Measurements from ENCODE around the gene RDH8. TPM values are rescaled to one million over a fixed set of nuclear protein-coding genes. Genes with fewer than 3 reads are reported as not detected.
"Not testable (repeated sequence)": the region's sequence is repeated elsewhere in the genome, so short reads cannot be mapped to it uniquely, and the experiment has no call there.

Gene RDH8
- total RNA-seq, 1 experiment from 2014 or later: not detected

DNA sequence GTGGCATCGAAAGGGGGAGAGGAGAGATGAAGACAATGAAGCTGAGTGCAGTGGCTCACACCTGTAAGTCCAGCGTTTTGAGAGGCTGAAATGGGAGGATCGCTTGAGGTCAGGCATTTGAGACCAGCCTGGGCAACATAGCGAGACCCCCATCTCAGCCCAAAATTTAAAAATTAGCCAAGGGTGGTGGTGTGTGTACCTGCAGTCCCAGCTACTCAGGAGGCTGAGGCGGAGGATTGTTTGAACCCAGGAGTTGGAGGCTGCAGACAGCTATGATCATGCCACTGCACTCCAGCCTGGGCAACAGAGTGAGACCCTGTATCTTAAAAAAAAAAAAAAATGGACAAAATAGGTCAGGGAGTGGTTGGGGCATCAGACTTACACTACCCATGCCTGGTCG lies 7.6 kb downstream of the RDH8 start:
- intact Hi-C loops (cut with micrococcal nuclease; ENCODE audit: unreplicated experiment): no loop called here
- Histone ChIP-seq H3K27ac (ENCODE audit: low read depth, low read length, poor library complexity, severe bottlenecking) (no peak overlapping the region), H3K4me1 (ENCODE audit: insufficient read depth, low read length, poor library complexity, severe bottlenecking) (no peaks in the 10 kb centered on the region), H3K4me3 (ENCODE audit: low read depth, low read length, poor library complexity, severe bottlenecking) (no peak overlapping the region), H3K27me3 (replicated peaks; ENCODE audit: insufficient read depth, low read depth, low read length, poor library complexity) (no peaks in the 10 kb centered on the region), H3K36me3 (ENCODE audit: insufficient read depth, low read length, poor library complexity, severe bottlenecking) (no peaks in the 10 kb centered on the region), H3K9me3 (ENCODE audit: low read depth, low read length, poor library complexity, severe bottlenecking) (no peaks in the 10 kb centered on the region)
- CTCF ChIA-PET: interaction anchor here (1.1 kb wide), 1 partner anchor 75 kb away, joined by 3 read pairs; no protein-coding TSS in a partner anchor
- no TSS peak for BruUV-seq (replicated peaks)
- TF ChIP-seq, protein P1, sequence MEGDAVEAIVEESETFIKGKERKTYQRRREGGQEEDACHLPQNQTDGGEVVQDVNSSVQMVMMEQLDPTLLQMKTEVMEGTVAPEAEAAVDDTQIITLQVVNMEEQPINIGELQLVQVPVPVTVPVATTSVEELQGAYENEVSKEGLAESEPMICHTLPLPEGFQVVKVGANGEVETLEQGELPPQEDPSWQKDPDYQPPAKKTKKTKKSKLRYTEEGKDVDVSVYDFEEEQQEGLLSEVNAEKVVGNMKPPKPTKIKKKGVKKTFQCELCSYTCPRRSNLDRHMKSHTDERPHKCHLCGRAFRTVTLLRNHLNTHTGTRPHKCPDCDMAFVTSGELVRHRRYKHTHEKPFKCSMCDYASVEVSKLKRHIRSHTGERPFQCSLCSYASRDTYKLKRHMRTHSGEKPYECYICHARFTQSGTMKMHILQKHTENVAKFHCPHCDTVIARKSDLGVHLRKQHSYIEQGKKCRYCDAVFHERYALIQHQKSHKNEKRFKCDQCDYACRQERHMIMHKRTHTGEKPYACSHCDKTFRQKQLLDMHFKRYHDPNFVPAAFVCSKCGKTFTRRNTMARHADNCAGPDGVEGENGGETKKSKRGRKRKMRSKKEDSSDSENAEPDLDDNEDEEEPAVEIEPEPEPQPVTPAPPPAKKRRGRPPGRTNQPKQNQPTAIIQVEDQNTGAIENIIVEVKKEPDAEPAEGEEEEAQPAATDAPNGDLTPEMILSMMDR (conservative IDR thresholded peaks at IDR 0.05; ENCODE audit: low read depth, low read length): no peak
- no peak for TF ChIP-seq EZH2 (IDR thresholded peaks at IDR 0.05; ENCODE audit: borderline replicate concordance, low read depth, low read length, poor library complexity, severe bottlenecking)
- no peak for DNase-seq (ENCODE audit: low spot score)
- POLR2A ChIA-PET (ENCODE audit: low non-redundant PET): no interaction called here

DNA sequence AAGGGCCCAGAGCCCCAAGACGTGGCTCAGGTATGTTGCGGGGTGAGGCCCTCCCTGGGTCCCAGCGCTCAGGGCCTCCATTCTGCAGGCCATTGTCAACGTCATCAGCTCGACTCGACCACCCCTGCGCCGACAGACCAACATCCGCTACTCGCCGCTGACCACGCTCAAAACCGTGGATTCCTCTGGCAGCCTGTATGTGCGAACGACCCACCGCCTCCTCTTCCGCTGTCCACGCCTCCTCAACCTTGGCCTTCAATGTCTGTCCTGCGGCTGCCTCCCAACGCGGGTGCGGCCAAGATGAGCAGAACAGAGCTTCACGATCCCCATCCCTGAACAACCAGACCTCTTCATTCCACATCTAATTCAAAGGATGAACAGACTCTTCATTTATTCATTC lies 8.2 kb downstream of the RDH8 start:
- ChIA-PET POLR2A (ENCODE audit: low non-redundant PET) (no interaction called here), CTCF (interaction anchor here (1.1 kb wide), 1 partner anchor 75 kb away, joined by 3 read pairs; no protein-coding TSS in a partner anchor)
- Histone ChIP-seq H3K9me3 (ENCODE audit: low read depth, low read length, poor library complexity, severe bottlenecking) (no peaks in the 10 kb centered on the region), H3K27me3 (replicated peaks; ENCODE audit: insufficient read depth, low read depth, low read length, poor library complexity) (no peaks in the 10 kb centered on the region), H3K4me3 (ENCODE audit: low read depth, low read length, poor library complexity, severe bottlenecking) (no peak overlapping the region), H3K27ac (ENCODE audit: low read depth, low read length, poor library complexity, severe bottlenecking) (no peak overlapping the region), H3K4me1 (ENCODE audit: insufficient read depth, low read length, poor library complexity, severe bottlenecking) (no peaks in the 10 kb centered on the region), H3K36me3 (ENCODE audit: insufficient read depth, low read length, poor library complexity, severe bottlenecking) (no peaks in the 10 kb centered on the region)
- BruUV-seq (replicated peaks): no TSS peak
- DNase-seq (ENCODE audit: low spot score): no peak
- intact Hi-C loops (cut with micrococcal nuclease; ENCODE audit: unreplicated experiment): no loop called here
- TF ChIP-seq, protein P1 (conservative IDR thresholded peaks at IDR 0.05; ENCODE audit: low read depth, low read length): no peak
- TF ChIP-seq EZH2 (IDR thresholded peaks at IDR 0.05; ENCODE audit: borderline replicate concordance, low read depth, low read length, poor library complexity, severe bottlenecking): no peak

DNA sequence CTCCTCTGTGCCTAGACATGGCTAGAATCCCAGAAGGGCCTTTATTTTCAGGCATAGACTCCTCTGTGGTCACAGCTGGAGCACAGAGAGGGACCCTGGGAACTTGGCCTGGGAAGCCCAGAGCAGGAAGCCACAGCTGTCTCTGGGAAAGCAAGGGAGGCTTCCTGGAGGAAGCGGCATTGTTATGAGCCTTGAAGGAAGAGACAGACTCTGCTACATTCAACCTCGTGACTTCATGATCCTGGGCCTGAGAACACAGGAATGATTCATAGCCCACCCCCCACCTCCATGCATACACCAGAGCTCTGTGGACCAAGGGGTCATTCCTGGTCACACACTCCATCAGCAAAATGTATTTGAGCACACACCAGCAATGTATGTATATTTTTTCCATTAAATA lies 8.6 kb downstream of the RDH8 start:
- Histone ChIP-seq H3K4me1 (ENCODE audit: insufficient read depth, low read length, poor library complexity, severe bottlenecking) (no peaks in the 10 kb centered on the region), H3K36me3 (ENCODE audit: insufficient read depth, low read length, poor library complexity, severe bottlenecking) (no peaks in the 10 kb centered on the region), H3K27ac (ENCODE audit: low read depth, low read length, poor library complexity, severe bottlenecking) (no peak overlapping the region), H3K9me3 (ENCODE audit: low read depth, low read length, poor library complexity, severe bottlenecking) (no peaks in the 10 kb centered on the region), H3K4me3 (ENCODE audit: low read depth, low read length, poor library complexity, severe bottlenecking) (no peak overlapping the region), H3K27me3 (replicated peaks; ENCODE audit: insufficient read depth, low read depth, low read length, poor library complexity) (no peaks in the 10 kb centered on the region)
- TF ChIP-seq, protein P1 (conservative IDR thresholded peaks at IDR 0.05; ENCODE audit: low read depth, low read length): no peak
- TF ChIP-seq EZH2 (IDR thresholded peaks at IDR 0.05; ENCODE audit: borderline replicate concordance, low read depth, low read length, poor library complexity, severe bottlenecking): no peak
- DNase-seq (ENCODE audit: low spot score): no peak
- no TSS peak for BruUV-seq (replicated peaks)
- CTCF ChIA-PET: interaction anchor here (1.1 kb wide), 1 partner anchor 74 kb away, joined by 3 read pairs; no protein-coding TSS in a partner anchor
- intact Hi-C loops (cut with micrococcal nuclease; ENCODE audit: unreplicated experiment): no loop called here
- POLR2A ChIA-PET (ENCODE audit: low non-redundant PET): no interaction called here

DNA sequence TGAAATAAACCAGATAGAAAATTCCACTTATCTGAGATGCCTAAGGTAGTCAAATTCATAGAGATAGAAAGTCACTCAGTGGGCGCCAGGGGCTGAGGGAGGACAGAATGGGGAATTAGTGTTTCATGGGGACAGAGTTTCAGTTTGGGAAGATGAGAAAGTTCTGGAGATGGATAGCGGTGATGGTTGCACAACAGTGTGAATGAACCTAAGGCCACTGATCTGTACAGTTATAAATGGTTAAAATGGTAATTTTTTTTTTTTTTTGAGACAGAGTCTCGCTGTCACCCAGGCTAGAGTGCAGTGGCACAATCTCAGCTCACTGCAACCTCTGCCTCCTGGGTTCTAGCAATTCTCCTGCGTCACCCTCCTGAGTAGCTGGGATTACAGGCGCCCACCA lies 9.8 kb downstream of the RDH8 start:
- H3K4me3 ChIP-seq (ENCODE audit: low read depth, low read length, poor library complexity, severe bottlenecking); DNase-seq (ENCODE audit: low spot score); intact Hi-C loops (cut with micrococcal nuclease; ENCODE audit: unreplicated experiment); H3K36me3 ChIP-seq (ENCODE audit: insufficient read depth, low read length, poor library complexity, severe bottlenecking); H3K27ac ChIP-seq (ENCODE audit: low read depth, low read length, poor library complexity, severe bottlenecking); H3K4me1 ChIP-seq (ENCODE audit: insufficient read depth, low read length, poor library complexity, severe bottlenecking); CTCF ChIA-PET; H3K27me3 ChIP-seq (replicated peaks; ENCODE audit: insufficient read depth, low read depth, low read length, poor library complexity); H3K9me3 ChIP-seq (ENCODE audit: low read depth, low read length, poor library complexity, severe bottlenecking); BruUV-seq (replicated peaks): not testable (repeated sequence)
- POLR2A ChIA-PET (ENCODE audit: low non-redundant PET): interaction anchor here (0.6 kb wide), 1 partner anchor 204 kb away, joined by 9 read pairs; no protein-coding TSS in a partner anchor
